GM12878 (cell line): ENCODE data around the gene BMERB1.

ENCODE experiments used
- BRCA1 ChIP-seq: IDR thresholded peaks from 2 replicates; pipeline ENCODE4 v1.6.1; 2011; ENCODE audit warnings: low read depth, low read length, improper control_type of control experiment
- CTCF ChIP-seq, 3 experiments: IDR thresholded peaks in 2 of 3; conservative IDR thresholded peaks in 1 of 3; 2 replicates each; pipeline ENCODE4 v1.5.1; 2011; ENCODE audit warnings: low read depth in 3 of 3, low read length in 3 of 3, mild to moderate bottlenecking in 3 of 3, control low read depth in 2 of 3, moderate library complexity in 2 of 3, inconsistent platforms in 1 of 3, mixed read lengths in 1 of 3; ENCODE audit not compliant: control insufficient read depth in 2 of 3, insufficient read depth in 1 of 3; ENCODE audit errors: extremely low read depth in 1 of 3
- NFIC ChIP-seq: IDR thresholded peaks from 2 replicates; pipeline ENCODE4 v1.6.1; 2012; ENCODE audit warnings: low read depth, mild to moderate bottlenecking, inconsistent platforms, low read length, moderate library complexity

GRCh38 chr16:15620611-15621195 lies 186.3 kb downstream of the BMERB1 start:
- TF ChIP-seq NFIC = no peak
- no peak for TF ChIP-seq CTCF (IDR thresholded peaks at IDR 0.05 in 2 of 3, conservative IDR thresholded peaks at IDR 0.05 in 1 of 3; ENCODE audit: control insufficient read depth in 2 of 3, extremely low read depth in 1 of 3, insufficient read depth in 1 of 3, low read depth in 3 of 3, low read length in 3 of 3)
- TF ChIP-seq BRCA1 = no peak
